Diencephalon (tissue), 1 donor: ENCODE data around the gene BORCS5. TPM values are rescaled to one million over a fixed set of nuclear protein-coding genes. Genes with fewer than 3 reads are reported as not detected.

Source experiments
- total RNA-seq: library from RNA; depleted of rRNA; stranded (reverse); fragments of >200 nt; gene quantifications from one replicate; pipeline ENCODE4 v1.2.3, GENCODE V29; 2014

BORCS5 gene
- total RNA-seq = 22.6 TPM

DNA sequence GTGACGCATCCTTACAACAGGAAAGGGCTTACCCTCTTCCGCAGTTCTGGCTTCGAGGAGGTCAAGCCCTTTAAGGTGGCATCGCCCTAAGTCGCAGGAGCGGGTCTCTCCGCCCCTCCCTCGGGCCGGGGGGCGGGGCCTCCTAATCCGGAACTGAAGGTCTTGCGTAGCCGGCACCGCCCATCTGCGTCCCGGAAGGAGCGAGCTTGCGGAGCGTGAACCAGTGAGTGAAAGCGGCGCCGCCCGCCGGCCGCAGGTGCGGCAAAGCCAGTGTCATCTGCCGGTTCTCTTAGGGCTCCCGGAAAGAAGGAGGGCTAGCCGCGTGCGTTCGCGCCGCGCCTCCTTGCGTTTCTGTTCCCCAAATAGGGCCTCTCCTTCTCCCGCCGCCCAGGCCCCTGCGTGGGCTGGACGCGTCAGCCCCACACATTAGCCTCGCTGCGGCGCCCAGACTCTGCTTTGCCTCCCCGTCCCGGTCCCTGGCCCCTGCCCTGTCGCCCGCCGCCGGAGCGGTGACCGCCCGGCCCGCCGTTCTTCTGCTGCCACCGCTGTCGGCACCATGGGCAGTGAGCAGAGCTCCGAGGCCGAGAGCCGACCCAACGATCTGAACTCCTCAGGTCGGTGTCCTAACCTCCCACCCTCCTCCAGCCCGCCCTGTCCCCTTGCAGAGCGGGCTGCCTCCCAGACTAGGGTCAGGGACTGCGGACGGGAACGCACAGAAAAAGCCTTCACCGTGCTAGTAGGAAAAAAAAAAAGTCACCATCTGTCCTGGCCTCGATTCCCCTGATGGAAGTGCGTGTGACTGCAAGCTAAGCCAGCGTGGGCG is at the start of gene BORCS5:
BORCS5 (plus strand) TSS at position 183 of the 823 bp plus-strand sequence; CDS start at position 557, 374 bp downstream.

DNA sequence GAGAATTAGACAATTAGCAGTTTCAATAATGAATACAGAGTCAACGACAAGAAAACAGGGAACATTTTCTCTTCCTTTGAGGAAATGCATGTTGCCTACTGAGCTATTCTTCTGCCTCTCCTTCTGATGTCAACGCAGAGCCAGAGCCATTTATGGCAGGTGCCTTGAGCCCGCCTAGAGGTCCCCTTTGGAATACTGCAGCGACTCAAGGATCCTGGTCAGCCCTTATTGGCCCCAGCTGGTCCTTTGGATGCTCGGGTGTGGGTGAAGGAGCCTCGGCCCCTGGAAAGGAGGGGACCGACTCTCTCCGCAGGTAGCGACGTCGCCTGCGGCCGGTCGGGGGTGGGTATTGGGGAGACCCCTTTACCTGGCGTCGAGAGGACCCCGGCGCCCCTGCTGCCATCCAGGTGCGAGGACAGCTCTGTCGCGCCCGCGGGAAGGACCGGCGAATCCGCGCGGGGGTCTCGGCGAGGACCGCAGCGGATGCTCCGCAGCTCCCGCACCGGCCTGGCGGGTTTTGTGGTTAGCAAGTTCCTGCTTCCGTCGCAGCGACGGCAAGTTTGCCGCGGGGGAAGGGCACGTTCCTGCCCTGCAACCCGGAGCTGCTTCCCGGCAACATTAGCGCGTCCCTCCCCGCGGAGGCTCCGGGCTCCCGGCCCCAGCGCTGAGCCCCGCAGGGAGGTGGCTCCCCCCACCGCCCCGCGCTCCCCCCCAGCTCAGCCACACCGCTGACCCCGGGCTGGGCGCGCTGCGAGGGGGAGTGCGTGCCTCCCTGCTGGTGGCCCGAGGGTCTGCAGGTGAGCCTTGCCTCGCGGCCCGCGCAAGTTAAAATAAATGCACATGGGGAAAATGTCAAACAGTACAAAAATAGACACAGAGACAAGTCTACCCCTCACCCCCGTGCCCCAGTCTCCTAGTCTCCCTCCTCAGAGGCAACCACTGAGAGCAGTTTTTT is 6.9 kb upstream of the BORCS5 start, which contains the start of gene MANSC1:
MANSC1 (minus strand) TSS at position 532 of the 955 bp plus-strand sequence. CDS start 6,928 bp downstream, outside the sequence.

Other genes starting within 250 kb of the BORCS5 start
- 58.6 TPM for gene LRP6, start 90.0 kb upstream of the BORCS5 start, total RNA-seq
- 3.7 TPM for gene MANSC1, start 6.8 kb upstream of the BORCS5 start, total RNA-seq
- 15.5 TPM for gene DUSP16, start 205.8 kb downstream of the BORCS5 start, total RNA-seq